ENCODE results near the gene KCNMB4.
A peak's percentile ranks its signal among the peaks of the same experiment; 100 is the strongest.

Gene KCNMB4

DNA sequence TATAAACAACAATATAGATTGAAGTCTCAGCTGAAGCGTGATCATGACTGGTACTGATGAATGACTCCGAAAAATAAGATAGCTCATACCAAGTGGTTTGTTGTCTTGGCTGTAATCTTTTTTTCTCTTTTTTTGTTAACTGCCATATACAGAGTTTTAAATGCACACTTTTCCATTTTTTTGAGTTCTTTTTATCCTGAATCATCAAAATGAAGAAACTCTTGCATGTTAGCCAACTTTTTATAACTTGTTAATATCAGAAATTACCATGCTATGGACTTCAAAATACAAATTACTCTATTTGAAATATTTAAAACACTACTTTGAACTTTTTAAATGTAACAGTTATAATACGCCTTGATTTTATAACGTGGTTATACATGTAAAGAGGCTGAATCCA is 10.1 kb upstream of the KCNMB4 start:
- no peaks in the 10 kb centered on the region for H3K27me3 Mint-ChIP-seq
- H3K9me3 Mint-ChIP-seq = no peaks in the 10 kb centered on the region
- no peak overlapping the region for H3K27ac Mint-ChIP-seq (ENCODE audit: low read depth)
- ATAC-seq (replicated peaks; ENCODE audit: extremely low read depth, poor library complexity, severe bottlenecking) (no peak), DNase-seq (ENCODE audit: low spot score in 2 of 2) (no peak)
- H3K4me3 Mint-ChIP-seq = no peak overlapping the region
- peaks cover 19% of the 10 kb centered on the region for H3K36me3 Mint-ChIP-seq (ENCODE audit: insufficient read depth)
- no peaks in the 10 kb centered on the region for H3K4me1 Mint-ChIP-seq

DNA sequence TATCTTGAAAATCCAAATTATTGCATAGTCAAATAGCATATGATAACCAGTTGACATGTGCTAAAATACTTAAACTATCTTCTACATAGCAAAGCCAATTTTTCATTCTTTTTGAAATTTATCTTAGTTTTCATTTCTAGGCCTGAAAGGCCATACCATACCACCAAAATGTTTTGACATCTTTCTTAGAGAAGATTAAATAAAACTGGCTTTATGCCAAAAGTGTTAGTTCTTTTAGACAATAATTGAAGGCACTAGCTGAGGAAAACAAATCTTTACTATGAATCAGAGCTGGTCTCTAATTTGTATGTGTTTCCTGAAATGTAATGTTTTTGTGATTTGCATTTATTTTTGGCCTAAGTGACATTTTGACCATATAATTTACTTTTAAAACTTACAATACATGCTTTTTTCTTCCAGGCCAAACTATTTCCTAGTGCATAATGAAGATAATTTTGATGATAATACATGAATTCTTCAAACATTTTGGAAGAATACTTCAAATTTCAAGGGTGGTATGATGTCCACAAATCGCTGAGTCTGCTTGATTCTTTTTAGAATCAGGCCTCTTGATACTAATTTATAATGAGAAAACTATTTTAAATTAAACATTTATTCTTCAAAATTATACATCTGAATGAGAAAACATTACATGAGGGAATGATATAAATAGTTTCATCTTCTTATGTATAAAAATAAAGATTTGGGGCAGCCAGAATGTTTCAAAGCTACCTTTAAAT is 6.5 kb upstream of the KCNMB4 start:
- DNase-seq (ENCODE audit: low spot score in 2 of 2) (no peak), ATAC-seq (replicated peaks; ENCODE audit: extremely low read depth, poor library complexity, severe bottlenecking) (no peak)
- Mint-ChIP-seq H3K36me3 (ENCODE audit: insufficient read depth) (peaks cover 4% of the 10 kb centered on the region), H3K4me1 (no peaks in the 10 kb centered on the region), H3K9me3 (no peaks in the 10 kb centered on the region), H3K27me3 (peaks cover 2% of the 10 kb centered on the region), H3K4me3 (no peak overlapping the region), H3K27ac (ENCODE audit: low read depth) (no peak overlapping the region)

DNA sequence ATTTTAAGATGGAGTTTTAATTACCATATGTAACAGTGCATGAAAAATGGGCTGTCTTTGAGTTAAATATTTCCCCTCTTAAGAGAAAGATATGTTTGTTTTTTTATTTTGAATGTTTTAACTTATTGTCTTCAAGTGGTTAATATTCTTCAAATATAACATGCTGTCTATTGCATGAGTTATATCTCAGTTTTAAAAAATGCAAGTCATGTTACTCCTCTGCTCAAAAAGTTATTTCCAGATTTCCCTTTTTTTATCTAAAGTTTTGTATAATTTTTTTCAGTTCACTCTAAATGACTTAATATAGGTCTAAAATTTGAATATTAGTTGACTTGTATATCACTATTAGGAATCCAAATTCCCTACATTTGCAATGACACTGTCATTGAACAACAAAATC is 5.9 kb upstream of the KCNMB4 start:
- H3K4me3 Mint-ChIP-seq = no peak overlapping the region
- peaks cover 4% of the 10 kb centered on the region for H3K4me1 Mint-ChIP-seq
- peaks cover 8% of the 10 kb centered on the region for H3K27me3 Mint-ChIP-seq

DNA sequence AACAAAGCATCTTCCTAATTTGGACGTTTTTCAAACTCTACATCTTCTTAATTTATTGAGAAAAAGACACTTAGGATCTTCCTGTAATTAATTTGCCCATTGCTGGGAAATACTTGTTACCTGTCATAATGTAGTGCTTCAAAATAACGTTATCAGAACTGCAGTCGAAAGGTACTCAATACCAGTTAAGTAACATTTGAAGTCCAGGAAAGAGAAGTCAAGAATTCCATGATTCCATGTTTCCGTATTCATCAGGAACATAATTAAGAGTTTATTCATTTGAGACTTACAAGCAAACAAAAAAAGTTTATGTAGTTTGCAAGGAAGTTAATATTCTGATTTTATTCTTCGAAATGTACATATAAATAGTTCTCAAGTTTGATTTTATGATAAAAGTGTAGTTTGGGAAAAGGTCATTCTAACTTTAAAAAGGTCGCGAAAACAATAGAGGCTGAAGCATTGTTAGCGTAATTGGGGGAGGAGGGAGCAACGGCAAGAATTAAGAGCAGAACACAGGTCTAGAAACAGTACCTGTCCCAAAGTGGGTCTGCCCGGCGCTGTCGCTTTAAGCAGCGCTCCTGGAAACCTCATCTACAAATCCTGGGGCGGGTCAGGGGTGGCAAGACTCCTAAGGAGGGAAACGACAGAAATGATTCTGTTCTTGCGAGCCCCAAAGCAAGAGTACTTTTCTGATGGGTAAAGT is 1.2 kb upstream of the KCNMB4 start:
- peaks cover 3% of the 10 kb centered on the region for H3K36me3 Mint-ChIP-seq (ENCODE audit: insufficient read depth)
- peaks cover 18% of the 10 kb centered on the region for H3K4me1 Mint-ChIP-seq
- DNase-seq (ENCODE audit: low spot score in 2 of 2) = no peak
- peak overlapping the region; percentile 97 for H3K4me3 Mint-ChIP-seq
- peaks cover 21% of the 10 kb centered on the region for H3K27me3 Mint-ChIP-seq
- H3K27ac Mint-ChIP-seq (ENCODE audit: low read depth) = no peak overlapping the region
- no peak for ATAC-seq (replicated peaks; ENCODE audit: extremely low read depth, poor library complexity, severe bottlenecking)
- H3K9me3 Mint-ChIP-seq = no peaks in the 10 kb centered on the region

More for the DNA sequence above, 5.9 kb upstream of the KCNMB4 start:
- DNase-seq (ENCODE audit: low spot score in 2 of 2) (no peak), ATAC-seq (replicated peaks; ENCODE audit: extremely low read depth, poor library complexity, severe bottlenecking) (no peak)
- Mint-ChIP-seq H3K27ac (ENCODE audit: low read depth) (no peak overlapping the region), H3K36me3 (ENCODE audit: insufficient read depth) (no peaks in the 10 kb centered on the region), H3K9me3 (no peaks in the 10 kb centered on the region)

DNA sequence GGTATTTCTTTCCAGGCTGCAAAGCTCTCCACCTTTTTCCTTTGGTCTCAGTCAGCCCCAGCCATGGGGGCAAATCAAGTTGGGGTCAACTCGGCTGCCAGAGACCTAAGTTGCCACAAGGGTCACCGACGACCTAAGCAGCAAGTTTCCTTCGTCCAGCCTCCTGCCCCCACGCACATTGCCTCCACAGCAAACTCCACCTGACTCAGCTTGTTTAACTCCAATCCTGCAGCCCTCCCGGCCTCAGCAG is 767 bp upstream of the KCNMB4 start:
- H3K4me3 Mint-ChIP-seq = peak overlapping the region; percentile 97
- no peaks in the 10 kb centered on the region for H3K9me3 Mint-ChIP-seq
- no peak overlapping the region for H3K27ac Mint-ChIP-seq (ENCODE audit: low read depth)
- H3K36me3 Mint-ChIP-seq (ENCODE audit: insufficient read depth) = peaks cover 3% of the 10 kb centered on the region
- DNase-seq (ENCODE audit: low spot score in 2 of 2) (no peak), ATAC-seq (replicated peaks; ENCODE audit: extremely low read depth, poor library complexity, severe bottlenecking) (no peak)
- peaks cover 21% of the 10 kb centered on the region for H3K27me3 Mint-ChIP-seq
- H3K4me1 Mint-ChIP-seq = peaks cover 18% of the 10 kb centered on the region

DNA sequence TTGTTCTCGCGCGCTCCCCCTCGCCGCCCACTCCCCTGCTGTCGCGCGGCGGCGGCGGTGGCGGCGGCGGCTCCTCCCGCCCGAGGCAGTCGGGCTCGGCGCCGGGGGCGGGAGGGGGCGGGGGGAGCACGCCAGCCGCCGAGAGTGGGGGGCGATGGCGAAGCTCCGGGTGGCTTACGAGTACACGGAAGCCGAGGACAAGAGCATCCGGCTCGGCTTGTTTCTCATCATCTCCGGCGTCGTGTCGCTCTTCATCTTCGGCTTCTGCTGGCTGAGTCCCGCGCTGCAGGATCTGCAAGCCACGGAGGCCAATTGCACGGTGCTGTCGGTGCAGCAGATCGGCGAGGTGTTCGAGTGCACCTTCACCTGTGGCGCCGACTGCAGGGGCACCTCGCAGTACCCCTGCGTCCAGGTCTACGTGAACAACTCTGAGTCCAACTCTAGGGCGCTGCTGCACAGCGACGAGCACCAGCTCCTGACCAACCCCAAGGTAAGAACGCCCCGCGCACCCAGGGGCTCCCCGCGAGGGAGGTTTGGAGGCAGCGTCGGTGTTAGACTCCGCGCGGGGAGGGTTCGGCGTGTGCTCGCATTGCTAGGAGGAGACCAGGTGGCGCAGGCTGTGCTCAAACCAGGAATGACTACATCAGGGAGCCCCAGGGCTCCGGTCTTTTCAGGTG is 629 bp downstream of the KCNMB4 start:
- peak overlapping the region; percentile 97 for H3K4me3 Mint-ChIP-seq
- ATAC-seq (replicated peaks; ENCODE audit: extremely low read depth, poor library complexity, severe bottlenecking) = peak; percentile 74
- H3K36me3 Mint-ChIP-seq (ENCODE audit: insufficient read depth) = peaks cover 3% of the 10 kb centered on the region
- peak; percentile 35 to 36 for DNase-seq (ENCODE audit: low spot score in 2 of 2)
- H3K27ac Mint-ChIP-seq (ENCODE audit: low read depth) = no peak overlapping the region
- H3K27me3 Mint-ChIP-seq = peaks cover 21% of the 10 kb centered on the region
- H3K9me3 Mint-ChIP-seq = no peaks in the 10 kb centered on the region
- H3K4me1 Mint-ChIP-seq = peaks cover 18% of the 10 kb centered on the region

DNA sequence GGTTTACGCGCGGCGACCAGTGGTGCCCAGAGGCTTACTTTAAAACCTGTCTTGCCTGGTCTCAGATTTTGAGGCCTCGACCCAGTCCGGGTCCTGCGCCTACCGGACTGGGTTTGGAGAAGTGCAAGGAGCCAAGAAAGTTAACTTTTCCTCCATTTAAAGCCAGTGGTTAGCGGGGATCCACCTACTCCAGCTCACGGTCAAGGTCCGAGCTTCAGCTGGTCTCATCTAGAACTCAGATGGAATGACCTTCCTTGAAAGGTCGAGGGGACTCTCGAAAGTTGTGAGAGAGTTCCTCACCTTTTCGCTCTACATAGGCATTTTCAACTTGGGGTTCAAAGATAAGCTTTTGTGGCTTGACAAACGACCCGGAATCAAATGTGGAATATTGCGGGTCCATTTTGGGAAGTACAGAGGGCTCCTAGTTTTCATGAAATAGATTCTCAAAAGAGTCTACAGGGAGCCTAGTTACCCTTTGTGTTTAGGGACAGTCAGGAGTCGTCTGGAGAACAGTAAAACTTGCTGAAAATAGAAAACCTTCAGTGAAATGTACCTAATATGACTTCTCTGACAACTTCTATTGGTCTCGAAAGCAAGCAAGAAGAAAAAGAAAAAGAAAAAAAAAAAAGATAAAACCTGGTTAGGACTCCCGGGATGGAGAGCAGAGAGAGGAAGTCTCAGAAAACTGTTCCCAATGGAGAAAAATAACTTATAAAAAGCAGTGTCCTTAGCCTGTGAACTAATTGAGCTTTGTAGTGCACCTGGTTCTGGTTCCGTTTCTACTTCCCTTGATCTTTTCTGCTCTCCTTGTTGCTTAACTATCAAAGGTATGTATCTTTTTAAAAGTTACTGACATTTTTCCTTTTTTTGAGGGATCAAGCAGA is 1.4 kb downstream of the KCNMB4 start:
- DNase-seq (ENCODE audit: low spot score in 2 of 2) (no peak), ATAC-seq (replicated peaks; ENCODE audit: extremely low read depth, poor library complexity, severe bottlenecking) (no peak)
- Mint-ChIP-seq H3K27me3 (peaks cover 21% of the 10 kb centered on the region), H3K9me3 (no peaks in the 10 kb centered on the region), H3K27ac (ENCODE audit: low read depth) (no peak overlapping the region), H3K36me3 (ENCODE audit: insufficient read depth) (peaks cover 3% of the 10 kb centered on the region), H3K4me3 (peak overlapping the region; percentile 97), H3K4me1 (peaks cover 18% of the 10 kb centered on the region)

DNA sequence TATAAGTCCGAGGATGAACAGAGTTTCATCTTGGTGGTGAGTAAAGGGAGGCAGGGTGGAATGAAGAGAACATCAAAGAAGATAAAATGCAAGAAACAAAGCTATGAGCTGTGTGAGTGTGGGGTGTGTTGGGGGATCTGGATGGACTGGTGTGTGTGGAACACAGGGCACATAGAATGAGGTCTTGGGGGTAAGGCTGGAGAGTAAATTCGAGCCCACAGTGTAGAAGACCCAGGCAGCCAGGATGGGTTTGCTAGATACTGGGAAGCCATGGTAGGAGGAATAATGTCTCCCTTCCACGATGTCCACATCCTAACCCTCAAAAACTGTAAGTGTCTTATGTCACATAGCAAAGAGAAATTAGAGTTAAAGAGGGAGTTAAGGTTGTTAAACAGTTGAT is 6.8 kb downstream of the KCNMB4 start:
- no peak overlapping the region for H3K27ac Mint-ChIP-seq (ENCODE audit: low read depth)
- H3K27me3 Mint-ChIP-seq = no peaks in the 10 kb centered on the region
- H3K4me1 Mint-ChIP-seq = no peaks in the 10 kb centered on the region
- ATAC-seq (replicated peaks; ENCODE audit: extremely low read depth, poor library complexity, severe bottlenecking) (no peak), DNase-seq (ENCODE audit: low spot score in 2 of 2) (no peak)
- H3K4me3 Mint-ChIP-seq = no peak overlapping the region
- H3K9me3 Mint-ChIP-seq = no peaks in the 10 kb centered on the region
- H3K36me3 Mint-ChIP-seq (ENCODE audit: insufficient read depth) = no peaks in the 10 kb centered on the region

DNA sequence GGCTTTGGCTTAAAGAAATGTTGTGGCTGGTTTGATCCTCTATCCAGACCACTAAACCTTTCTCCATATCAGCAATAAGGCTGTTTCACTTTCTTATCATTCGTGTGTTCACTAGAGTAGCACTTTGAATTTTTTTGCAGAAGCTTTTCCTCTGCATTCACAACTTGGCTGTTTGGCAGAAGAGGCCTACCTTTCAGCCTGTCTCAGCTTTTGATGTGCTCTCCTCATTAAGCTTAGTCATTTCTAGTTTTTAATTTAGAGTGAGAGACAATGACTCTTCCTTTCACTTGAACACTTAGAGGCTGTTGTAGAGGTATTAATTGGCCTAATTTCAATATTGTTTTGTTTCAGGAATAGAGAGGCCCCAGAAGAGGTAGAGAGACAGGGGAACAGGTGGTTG is 13.8 kb downstream of the KCNMB4 start:
- Mint-ChIP-seq H3K27ac (ENCODE audit: low read depth) (no peak overlapping the region), H3K9me3 (no peaks in the 10 kb centered on the region), H3K4me3 (no peak overlapping the region), H3K27me3 (no peaks in the 10 kb centered on the region), H3K4me1 (no peaks in the 10 kb centered on the region), H3K36me3 (ENCODE audit: insufficient read depth) (peaks cover 2% of the 10 kb centered on the region)
- DNase-seq (ENCODE audit: low spot score in 2 of 2) = no peak
- ATAC-seq (replicated peaks; ENCODE audit: extremely low read depth, poor library complexity, severe bottlenecking) = no peak

DNA sequence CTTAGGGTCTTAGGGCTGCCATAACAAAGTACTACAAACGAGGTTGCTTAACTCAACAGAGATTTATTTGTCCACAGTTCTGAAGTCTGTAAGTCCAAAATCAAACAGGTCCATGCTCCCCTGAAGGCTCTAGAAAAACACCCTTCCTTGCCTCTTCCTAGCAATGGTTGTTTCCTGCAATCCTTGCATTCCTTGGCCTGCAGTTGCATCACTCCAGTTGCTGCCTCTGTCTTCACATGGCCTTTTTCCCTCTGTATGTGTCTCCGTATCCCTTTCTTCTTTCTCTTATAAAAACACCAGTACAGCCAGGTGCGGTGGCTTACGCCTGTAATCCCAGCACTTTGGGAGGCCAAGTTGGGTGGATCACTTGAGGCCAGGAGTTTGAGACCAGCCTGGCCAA is 17.4 kb downstream of the KCNMB4 start:
- Mint-ChIP-seq H3K27me3 (no peaks in the 10 kb centered on the region), H3K27ac (ENCODE audit: low read depth) (no peak overlapping the region), H3K4me3 (no peak overlapping the region), H3K36me3 (ENCODE audit: insufficient read depth) (no peaks in the 10 kb centered on the region), H3K9me3 (no peaks in the 10 kb centered on the region), H3K4me1 (no peaks in the 10 kb centered on the region)
- ATAC-seq (replicated peaks; ENCODE audit: extremely low read depth, poor library complexity, severe bottlenecking) = no peak
- no peak for DNase-seq (ENCODE audit: low spot score in 2 of 2)

DNA sequence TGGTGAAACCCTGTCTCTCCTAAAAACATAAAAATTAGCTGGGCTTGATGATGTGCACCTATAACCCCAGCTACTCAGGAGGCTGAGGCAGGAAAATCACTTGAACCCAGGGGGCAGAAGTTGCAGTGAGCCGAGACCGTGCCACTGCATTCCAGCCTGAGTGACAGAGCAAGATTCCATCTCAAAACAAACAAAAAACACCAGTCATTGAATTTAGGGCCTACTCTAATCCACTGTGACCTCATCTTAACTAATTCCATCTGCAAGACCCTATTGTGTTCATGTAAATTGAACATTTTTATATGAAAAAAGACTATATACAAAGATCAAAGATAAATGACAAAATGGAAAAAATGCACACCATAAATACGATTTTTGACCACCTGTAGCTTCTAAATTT is 17.8 kb downstream of the KCNMB4 start:
- H3K4me1 Mint-ChIP-seq = no peaks in the 10 kb centered on the region
- H3K4me3 Mint-ChIP-seq = no peak overlapping the region
- H3K27ac Mint-ChIP-seq (ENCODE audit: low read depth) = no peak overlapping the region
- DNase-seq (ENCODE audit: low spot score in 2 of 2) (no peak), ATAC-seq (replicated peaks; ENCODE audit: extremely low read depth, poor library complexity, severe bottlenecking) (no peak)
- no peaks in the 10 kb centered on the region for H3K9me3 Mint-ChIP-seq
- H3K36me3 Mint-ChIP-seq (ENCODE audit: insufficient read depth) = no peaks in the 10 kb centered on the region
- H3K27me3 Mint-ChIP-seq = no peaks in the 10 kb centered on the region

DNA sequence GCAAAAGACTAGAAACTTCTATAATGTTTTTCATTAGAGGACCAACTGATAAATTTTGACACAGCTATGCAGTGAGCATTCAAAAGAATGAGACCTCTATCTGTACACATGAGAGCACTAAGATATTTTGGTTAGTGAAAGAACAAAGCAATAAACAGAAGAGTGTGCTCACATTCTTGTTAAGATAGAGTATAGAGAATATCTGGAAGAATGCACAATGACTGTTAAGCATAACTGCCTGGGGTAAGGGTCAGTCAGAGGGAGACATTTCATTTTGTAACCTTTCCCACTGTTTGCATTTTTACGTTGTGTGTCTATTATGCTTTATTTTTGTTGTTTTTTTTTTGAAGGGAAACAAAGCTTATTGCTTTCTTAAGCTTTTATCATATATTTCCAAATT is 20.7 kb downstream of the KCNMB4 start:
- ATAC-seq (replicated peaks; ENCODE audit: extremely low read depth, poor library complexity, severe bottlenecking) (no peak), DNase-seq (ENCODE audit: low spot score in 2 of 2) (no peak)
- no peaks in the 10 kb centered on the region for H3K4me1 Mint-ChIP-seq
- no peak overlapping the region for H3K27ac Mint-ChIP-seq (ENCODE audit: low read depth)
- H3K36me3 Mint-ChIP-seq (ENCODE audit: insufficient read depth) = peaks cover 2% of the 10 kb centered on the region
- H3K4me3 Mint-ChIP-seq = no peak overlapping the region
- no peaks in the 10 kb centered on the region for H3K27me3 Mint-ChIP-seq
- no peaks in the 10 kb centered on the region for H3K9me3 Mint-ChIP-seq
